MM.1S (cell line): ENCODE measurements around the gene SNRNP40.

ENCODE experiments used
- CTCF ChIP-seq: fragments of 300-600 bp; sonication (generic); IDR thresholded peaks from 2 replicates; pipeline ENCODE4 v1.5.1; 2016; ENCODE audit warnings: antibody characterized with exemption, low read length, mixed read lengths
- EZH2 ChIP-seq: fragments of 300-600 bp; sonication (generic); optimal IDR thresholded peaks from 2 replicates; pipeline ENCODE3; 2017; ENCODE audit warnings: low read depth, mild to moderate bottlenecking, antibody characterized with exemption, low read length, mixed read lengths
- EZH2phosphoT487 ChIP-seq: fragments of 300-600 bp; sonication (generic); IDR thresholded peaks from 2 replicates; pipeline ENCODE4 v1.6.1; 2018; ENCODE audit warnings: antibody characterized with exemption, low read length

- TF ChIP-seq EZH2phosphoT487: no peak
- no peak for TF ChIP-seq CTCF
- TF ChIP-seq EZH2: no peak
Measured at GRCh38 chr1:31234123-31234708, 62.4 kb downstream of the SNRNP40 start.
